Measurements from ENCODE around the gene ARHGAP1. TPM values are rescaled to one million over a fixed set of nuclear protein-coding genes. Genes with fewer than 3 reads are reported as not detected.

Gene ARHGAP1
- total and polyA plus RNA-seq, 2 of the 13 experiments (the other 11 are each of a cell fraction or from before 2014, with no cell fraction given): 18.6 to 30.3 TPM

DNA sequence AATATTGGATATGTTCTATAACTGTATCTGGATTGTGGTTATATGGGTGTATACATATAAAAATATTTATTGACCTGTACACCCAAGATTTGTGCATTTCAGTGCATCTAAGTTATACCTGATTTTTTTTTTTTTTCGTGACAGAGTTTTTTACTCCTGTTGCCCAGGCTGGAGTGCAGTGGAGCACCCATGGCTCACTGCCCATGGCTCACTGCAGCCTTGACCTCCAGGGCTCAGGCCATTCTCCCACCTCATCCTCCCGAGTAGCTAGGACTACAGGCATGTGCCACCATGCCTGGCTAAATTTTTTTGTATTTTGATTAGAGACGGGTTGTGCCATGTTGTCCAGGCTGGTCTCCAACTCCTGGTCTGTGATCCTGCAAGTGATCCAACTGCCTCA is 58.8 kb downstream of the ARHGAP1 start:
- TF ChIP-seq ZFP62 (CRISPR knock-in tag; IDR thresholded peaks at IDR 0.05) (no peak), NR2F6 (IDR thresholded peaks at IDR 0.05) (no peak), NR2F6 (CRISPR knock-in tag; IDR thresholded peaks at IDR 0.05) (0 out of 2 replicates have a peak, but pooled peaks have one; percentile 18), KDM4B (CRISPR knock-in tag; IDR thresholded peaks at IDR 0.05) (no peak), CC2D1A (CRISPR knock-in tag; IDR thresholded peaks at IDR 0.05) (no peak), ZNF121 (CRISPR knock-in tag; IDR thresholded peaks at IDR 0.05) (no peak)
- TF ChIP-seq, protein P1, sequence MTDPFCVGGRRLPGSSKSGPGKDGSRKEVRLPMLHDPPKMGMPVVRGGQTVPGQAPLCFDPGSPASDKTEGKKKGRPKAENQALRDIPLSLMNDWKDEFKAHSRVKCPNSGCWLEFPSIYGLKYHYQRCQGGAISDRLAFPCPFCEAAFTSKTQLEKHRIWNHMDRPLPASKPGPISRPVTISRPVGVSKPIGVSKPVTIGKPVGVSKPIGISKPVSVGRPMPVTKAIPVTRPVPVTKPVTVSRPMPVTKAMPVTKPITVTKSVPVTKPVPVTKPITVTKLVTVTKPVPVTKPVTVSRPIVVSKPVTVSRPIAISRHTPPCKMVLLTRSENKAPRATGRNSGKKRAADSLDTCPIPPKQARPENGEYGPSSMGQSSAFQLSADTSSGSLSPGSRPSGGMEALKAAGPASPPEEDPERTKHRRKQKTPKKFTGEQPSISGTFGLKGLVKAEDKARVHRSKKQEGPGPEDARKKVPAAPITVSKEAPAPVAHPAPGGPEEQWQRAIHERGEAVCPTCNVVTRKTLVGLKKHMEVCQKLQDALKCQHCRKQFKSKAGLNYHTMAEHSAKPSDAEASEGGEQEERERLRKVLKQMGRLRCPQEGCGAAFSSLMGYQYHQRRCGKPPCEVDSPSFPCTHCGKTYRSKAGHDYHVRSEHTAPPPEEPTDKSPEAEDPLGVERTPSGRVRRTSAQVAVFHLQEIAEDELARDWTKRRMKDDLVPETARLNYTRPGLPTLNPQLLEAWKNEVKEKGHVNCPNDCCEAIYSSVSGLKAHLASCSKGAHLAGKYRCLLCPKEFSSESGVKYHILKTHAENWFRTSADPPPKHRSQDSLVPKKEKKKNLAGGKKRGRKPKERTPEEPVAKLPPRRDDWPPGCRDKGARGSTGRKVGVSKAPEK (CRISPR knock-in tag; IDR thresholded peaks at IDR 0.05; ENCODE audit: borderline replicate concordance): no peak
- TF ChIP-seq, protein P2, sequence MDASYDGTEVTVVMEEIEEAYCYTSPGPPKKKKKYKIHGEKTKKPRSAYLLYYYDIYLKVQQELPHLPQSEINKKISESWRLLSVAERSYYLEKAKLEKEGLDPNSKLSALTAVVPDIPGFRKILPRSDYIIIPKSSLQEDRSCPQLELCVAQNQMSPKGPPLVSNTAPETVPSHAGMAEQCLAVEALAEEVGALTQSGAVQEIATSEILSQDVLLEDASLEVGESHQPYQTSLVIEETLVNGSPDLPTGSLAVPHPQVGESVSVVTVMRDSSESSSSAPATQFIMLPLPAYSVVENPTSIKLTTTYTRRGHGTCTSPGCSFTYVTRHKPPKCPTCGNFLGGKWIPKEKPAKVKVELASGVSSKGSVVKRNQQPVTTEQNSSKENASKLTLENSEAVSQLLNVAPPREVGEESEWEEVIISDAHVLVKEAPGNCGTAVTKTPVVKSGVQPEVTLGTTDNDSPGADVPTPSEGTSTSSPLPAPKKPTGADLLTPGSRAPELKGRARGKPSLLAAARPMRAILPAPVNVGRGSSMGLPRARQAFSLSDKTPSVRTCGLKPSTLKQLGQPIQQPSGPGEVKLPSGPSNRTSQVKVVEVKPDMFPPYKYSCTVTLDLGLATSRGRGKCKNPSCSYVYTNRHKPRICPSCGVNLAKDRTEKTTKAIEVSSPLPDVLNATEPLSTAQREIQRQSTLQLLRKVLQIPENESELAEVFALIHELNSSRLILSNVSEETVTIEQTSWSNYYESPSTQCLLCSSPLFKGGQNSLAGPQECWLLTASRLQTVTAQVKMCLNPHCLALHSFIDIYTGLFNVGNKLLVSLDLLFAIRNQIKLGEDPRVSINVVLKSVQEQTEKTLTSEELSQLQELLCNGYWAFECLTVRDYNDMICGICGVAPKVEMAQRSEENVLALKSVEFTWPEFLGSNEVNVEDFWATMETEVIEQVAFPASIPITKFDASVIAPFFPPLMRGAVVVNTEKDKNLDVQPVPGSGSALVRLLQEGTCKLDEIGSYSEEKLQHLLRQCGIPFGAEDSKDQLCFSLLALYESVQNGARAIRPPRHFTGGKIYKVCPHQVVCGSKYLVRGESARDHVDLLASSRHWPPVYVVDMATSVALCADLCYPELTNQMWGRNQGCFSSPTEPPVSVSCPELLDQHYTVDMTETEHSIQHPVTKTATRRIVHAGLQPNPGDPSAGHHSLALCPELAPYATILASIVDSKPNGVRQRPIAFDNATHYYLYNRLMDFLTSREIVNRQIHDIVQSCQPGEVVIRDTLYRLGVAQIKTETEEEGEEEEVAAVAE (CRISPR knock-in tag; IDR thresholded peaks at IDR 0.05; ENCODE audit: borderline replicate concordance): no peak
- no TSS peak for BruUV-seq (replicated peaks)
- peaks cover 9 to 34% of the 10 kb centered on the region in 2 experiments; a peak in 4 of 5 replicates for H3K36me3 ChIP-seq (replicated peaks in 1 of 2; ENCODE audit: control insufficient read depth in 1 of 2, insufficient read depth in 2 of 2, low read length in 2 of 2)
- H3K9ac ChIP-seq (ENCODE audit: insufficient read depth, low read depth, low read length): no peak overlapping the region
- H3K27me3 ChIP-seq (ENCODE audit: control insufficient read depth in 1 of 2, insufficient read depth in 2 of 2, low read length in 2 of 2): no peaks in the 10 kb centered on the region
- peak overlapping the region; percentile 78 for H3K27ac ChIP-seq (ENCODE audit: extremely low read length, insufficient read depth, low read length)
- H2AFZ ChIP-seq (ENCODE audit: low read length): no peak overlapping the region
- CTCF ChIA-PET (ENCODE audit: low intra/inter-chr PET ratio, low total read pairs): no interaction called here
- no peak overlapping the region for H3K4me3 ChIP-seq (replicated peaks in 1 of 3; ENCODE audit: insufficient read depth in 1 of 3, low read depth in 2 of 3, low read length in 3 of 3)
- no peak overlapping the region for H3K4me2 ChIP-seq (ENCODE audit: low read depth, low read length)
- intact Hi-C loops (cut with micrococcal nuclease; ENCODE audit: unreplicated experiment): no loop called here
- in situ Hi-C loops (cut with HindIII; ENCODE audit: extremely low pct_ligation_motif_present, low pct_unique_long_range_greater_than_20kb): no loop called here
- 82% methylated on average over 3 of the region's 3 CpGs for WGBS (ENCODE audit: low lambda C conversion rate)
- H4K20me1 ChIP-seq (ENCODE audit: insufficient read depth, low read length): no peaks in the 10 kb centered on the region
- H3K4me1 ChIP-seq (ENCODE audit: insufficient read depth, low read length): peaks cover 42% of the 10 kb centered on the region
- FAIRE-seq (no peak), ATAC-seq (no peak), DNase-seq (ENCODE audit: low spot score) (no peak)
- H3K79me2 ChIP-seq (ENCODE audit: insufficient read depth, low read length): peaks cover 11% of the 10 kb centered on the region
- POLR2A ChIA-PET: no interaction called here
- H3K9me3 ChIP-seq (ENCODE audit: low read length): no peaks in the 10 kb centered on the region

Measured in HepG2 (cell line).